K562 (cell line): ENCODE data around the gene NOA1. TPM values are rescaled to one million over a fixed set of nuclear protein-coding genes. Genes with fewer than 3 reads are reported as not detected.

Source experiments
- ELF1 ChIP-seq: fragments of 200-800 bp; sonication (Bioruptor generic); IDR thresholded peaks from 2 replicates; pipeline ENCODE4 v1.6.1; 2016; ENCODE audit warnings: missing genetic modification characterization, missing compliant biosample characterization
- GTF2F1 ChIP-seq: IDR thresholded peaks from 2 replicates; pipeline ENCODE4 v1.6.1; 2011; ENCODE audit warnings: low read depth, low read length, improper control_type of control experiment
- HIVEP1 ChIP-seq: fragments of 250-450 bp; sonication (Bioruptor Pico); IDR thresholded peaks from 2 replicates; pipeline ENCODE4 v1.4.0; 2020; ENCODE audit warnings: mild to moderate bottlenecking
- MEIS2 ChIP-seq: fragments of 450-650 bp; IDR thresholded peaks from 2 replicates; pipeline ENCODE4 v1.6.1; 2014; ENCODE audit warnings: mild to moderate bottlenecking; ENCODE audit not compliant: partially characterized antibody
- SIX5 ChIP-seq, 2 experiments: IDR thresholded peaks; 2 replicates each; pipeline ENCODE4 v1.6.1; 2011; ENCODE audit warnings: low read length in 2 of 2, borderline replicate concordance in 1 of 2, low read depth in 1 of 2, mild to moderate bottlenecking in 1 of 2, moderate library complexity in 1 of 2; ENCODE audit not compliant: insufficient read depth in 1 of 2
- TFE3 ChIP-seq: fragments of 450-650 bp; formaldehyde crosslinking; IDR thresholded peaks from 2 replicates; pipeline ENCODE4 v1.4.0; 2020; ENCODE audit warnings: mild to moderate bottlenecking, mixed read lengths
- polyA plus RNA-seq, 8 experiments: library from polyadenylated mRNA; depleted of rRNA in 4 of 8; stranded (reverse) in 5 of 8; unstranded in 3 of 8; fragments of >200 nt; fragmentation: Nextera tagmentation in 2 of 8; fragmentation: Illumina TruSeq in 1 of 8; extraction: Ambion mirVana in 2 of 8; extraction: Trizol in 1 of 8; gene quantifications; 2 replicates each; pipeline versions ENCODE4 v1.2.1 to v1.2.3, GENCODE V29; 2011 to 2014; ENCODE audit warnings: inconsistent platforms in 1 of 8, missing spikeins in 1 of 8
- total RNA-seq, 7 experiments: library from RNA; depleted of rRNA in 6 of 7; stranded (reverse); fragments of >200 nt in 6 of 7; fragmentation: Illumina TruSeq in 2 of 7; extraction: Trizol in 2 of 7; gene quantifications; 2 replicates each; pipeline versions ENCODE4 v1.2.1 to v1.2.3, GENCODE V29; 2011 to 2021; ENCODE audit warnings: low replicate concordance in 1 of 7
- TF ChIP-seq, protein P1 (sequence below): fragments of 250-450 bp; sonication (Bioruptor Pico); IDR thresholded peaks from 2 replicates; pipeline ENCODE4 v1.4.0; 2020

NOA1 gene
- total and polyA plus RNA-seq, 9 of the 15 experiments (the other 6 are each of a cell fraction or from before 2014, with no cell fraction given), result 2.6 to 26.6 (median 16.7) TPM

DNA sequence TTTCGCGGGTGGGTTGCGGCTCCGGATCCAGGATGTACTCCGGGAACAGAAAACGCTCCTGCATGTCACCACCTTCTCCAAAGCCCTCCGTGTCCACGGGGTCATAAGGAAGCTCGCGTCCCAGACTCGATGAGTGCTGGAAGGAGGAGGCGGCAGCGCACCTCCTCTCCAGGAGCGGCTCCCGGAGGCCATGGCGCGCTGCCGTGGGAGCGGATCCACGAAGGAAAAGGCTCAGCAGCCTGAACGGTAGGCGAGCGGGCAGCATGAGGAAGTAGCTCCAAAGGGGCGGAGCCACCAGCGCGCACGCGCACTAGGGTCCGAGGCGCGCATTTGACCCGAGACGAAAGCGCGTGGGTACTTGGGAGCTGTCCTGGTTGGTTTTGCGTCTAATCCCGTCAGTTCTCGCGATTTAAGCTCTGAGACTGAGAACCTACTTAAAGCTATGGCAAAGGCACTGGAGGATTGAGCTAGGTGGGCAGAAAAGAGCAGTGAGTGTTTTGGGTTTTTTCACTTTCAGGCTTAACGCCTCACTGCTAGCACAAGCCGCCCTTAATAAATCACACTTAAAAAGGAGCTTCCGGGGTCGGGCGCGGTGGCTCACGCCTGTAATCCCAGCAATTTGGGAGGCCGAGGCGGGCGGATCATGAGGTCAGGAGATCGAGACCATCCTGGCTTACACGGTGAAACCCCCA, at the start of gene NOA1 (continued):
- TF ChIP-seq, protein P1, sequence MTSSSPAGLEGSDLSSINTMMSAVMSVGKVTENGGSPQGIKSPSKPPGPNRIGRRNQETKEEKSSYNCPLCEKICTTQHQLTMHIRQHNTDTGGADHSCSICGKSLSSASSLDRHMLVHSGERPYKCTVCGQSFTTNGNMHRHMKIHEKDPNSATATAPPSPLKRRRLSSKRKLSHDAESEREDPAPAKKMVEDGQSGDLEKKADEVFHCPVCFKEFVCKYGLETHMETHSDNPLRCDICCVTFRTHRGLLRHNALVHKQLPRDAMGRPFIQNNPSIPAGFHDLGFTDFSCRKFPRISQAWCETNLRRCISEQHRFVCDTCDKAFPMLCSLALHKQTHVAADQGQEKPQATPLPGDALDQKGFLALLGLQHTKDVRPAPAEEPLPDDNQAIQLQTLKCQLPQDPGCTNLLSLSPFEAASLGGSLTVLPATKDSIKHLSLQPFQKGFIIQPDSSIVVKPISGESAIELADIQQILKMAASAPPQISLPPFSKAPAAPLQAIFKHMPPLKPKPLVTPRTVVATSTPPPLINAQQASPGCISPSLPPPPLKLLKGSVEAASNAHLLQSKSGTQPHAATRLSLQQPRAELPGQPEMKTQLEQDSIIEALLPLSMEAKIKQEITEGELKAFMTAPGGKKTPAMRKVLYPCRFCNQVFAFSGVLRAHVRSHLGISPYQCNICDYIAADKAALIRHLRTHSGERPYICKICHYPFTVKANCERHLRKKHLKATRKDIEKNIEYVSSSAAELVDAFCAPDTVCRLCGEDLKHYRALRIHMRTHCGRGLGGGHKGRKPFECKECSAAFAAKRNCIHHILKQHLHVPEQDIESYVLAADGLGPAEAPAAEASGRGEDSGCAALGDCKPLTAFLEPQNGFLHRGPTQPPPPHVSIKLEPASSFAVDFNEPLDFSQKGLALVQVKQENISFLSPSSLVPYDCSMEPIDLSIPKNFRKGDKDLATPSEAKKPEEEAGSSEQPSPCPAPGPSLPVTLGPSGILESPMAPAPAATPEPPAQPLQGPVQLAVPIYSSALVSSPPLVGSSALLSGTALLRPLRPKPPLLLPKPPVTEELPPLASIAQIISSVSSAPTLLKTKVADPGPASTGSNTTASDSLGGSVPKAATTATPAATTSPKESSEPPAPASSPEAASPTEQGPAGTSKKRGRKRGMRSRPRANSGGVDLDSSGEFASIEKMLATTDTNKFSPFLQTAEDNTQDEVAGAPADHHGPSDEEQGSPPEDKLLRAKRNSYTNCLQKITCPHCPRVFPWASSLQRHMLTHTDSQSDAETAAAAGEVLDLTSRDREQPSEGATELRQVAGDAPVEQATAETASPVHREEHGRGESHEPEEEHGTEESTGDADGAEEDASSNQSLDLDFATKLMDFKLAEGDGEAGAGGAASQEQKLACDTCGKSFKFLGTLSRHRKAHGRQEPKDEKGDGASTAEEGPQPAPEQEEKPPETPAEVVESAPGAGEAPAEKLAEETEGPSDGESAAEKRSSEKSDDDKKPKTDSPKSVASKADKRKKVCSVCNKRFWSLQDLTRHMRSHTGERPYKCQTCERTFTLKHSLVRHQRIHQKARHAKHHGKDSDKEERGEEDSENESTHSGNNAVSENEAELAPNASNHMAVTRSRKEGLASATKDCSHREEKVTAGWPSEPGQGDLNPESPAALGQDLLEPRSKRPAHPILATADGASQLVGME, result no peak
- TF ChIP-seq HIVEP1 (CRISPR knock-in tag) (no peak), SIX5 (IDR thresholded peaks at IDR 0.05; ENCODE audit: borderline replicate concordance in 1 of 2, insufficient read depth in 1 of 2, low read depth in 1 of 2, low read length in 2 of 2) (no peak), TFE3 (no peak), MEIS2 (peak; percentile 68), ELF1 (tag) (peak; percentile 49), GTF2F1 (peak; percentile 48; the same call in 1 of the 2 replicates)
